ENCODE results near the gene CA12.
"Not testable (repeated sequence)": the region's sequence is repeated elsewhere in the genome, so short reads cannot be mapped to it uniquely, and the experiment has no call there.

CA12 gene

GRCh38 chr15:63381301-63382204 is at the start of gene CA12:
CA12 (minus strand) TSS chr15:63381846; CDS start chr15:63381720, 126 bp downstream.
- no peak for DNase-seq

GRCh38 chr15:63430766-63431451 is 49.3 kb upstream of the CA12 start:
- no peak for DNase-seq

DNA sequence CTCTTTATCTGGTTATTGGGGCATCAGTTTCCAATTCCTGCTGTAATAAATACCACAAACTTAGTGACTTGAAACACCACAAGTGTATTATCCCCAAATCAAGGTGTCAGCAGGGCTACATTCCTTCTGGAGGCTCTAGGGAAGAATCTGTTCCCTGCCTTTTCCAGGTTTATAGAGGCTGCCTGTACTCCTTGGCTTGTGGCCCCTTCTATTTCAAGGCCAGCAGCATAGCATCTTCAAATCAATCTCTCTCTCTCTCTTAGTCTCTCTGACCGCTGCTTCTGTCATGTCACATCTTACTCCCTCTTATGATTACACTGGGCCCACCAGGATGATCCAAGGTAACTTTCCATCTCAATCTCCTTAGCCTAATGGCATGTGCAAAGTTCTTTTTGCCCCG is 44.9 kb upstream of the CA12 start:
- no peak for DNase-seq

DNA sequence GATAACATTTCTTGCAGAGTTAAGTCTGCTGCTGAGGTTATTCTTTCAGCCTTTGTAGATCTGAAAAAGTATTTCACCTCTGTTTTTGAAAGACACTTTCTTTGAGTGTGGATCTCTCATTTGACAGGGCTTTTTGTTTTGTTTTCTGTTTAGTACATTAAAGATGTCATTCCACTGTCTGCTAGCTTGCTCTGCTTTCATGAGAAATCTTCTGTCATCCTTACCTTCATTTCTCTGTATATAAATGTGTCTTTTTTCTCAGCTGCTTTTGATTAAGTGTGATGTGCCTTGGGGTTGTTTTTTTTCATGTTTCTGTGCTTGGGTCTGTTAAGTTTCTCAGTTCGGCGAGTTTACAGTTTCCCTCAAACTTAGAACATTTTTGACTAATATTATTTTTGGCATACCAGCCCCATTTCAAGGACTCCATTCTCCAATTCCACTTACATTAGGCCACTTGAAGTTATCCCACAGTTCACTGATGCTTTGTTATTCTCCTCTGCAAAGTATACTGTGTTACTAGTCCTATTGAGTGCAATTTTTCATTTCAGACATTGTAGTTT is 43.9 kb upstream of the CA12 start:
- DNase-seq = no peak

DNA sequence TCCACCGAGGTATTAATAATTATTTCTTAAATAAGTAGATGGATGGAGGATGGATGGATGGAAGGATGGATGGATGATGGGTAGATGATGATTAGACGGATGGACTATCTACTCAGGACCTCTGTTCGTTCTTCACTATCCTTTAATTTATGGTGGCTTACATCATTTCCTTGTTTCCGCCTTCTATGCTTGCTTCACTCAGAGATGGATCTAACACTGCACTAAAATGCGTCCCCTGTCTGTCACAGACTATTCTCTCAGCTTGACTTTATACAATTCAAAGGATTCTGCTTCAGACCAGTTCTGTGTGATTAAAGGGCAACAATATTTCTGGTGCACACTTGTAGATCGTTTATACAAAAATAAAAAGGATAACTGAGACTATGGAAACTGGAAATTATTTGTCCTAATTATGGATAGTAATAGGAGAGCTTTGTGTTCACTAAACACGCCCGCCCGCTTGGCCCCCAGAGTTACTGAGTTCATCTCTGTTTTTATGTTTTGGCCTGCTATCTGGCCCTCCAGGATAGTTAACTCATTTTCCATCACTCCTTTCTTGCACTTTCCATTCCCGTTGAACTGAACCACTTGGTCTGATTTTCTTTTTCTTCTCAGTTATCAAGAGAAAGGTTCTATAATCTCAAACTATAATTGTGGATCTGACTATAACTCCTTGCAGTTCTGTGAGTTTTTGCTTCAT is 41.4 kb upstream of the CA12 start:
- no peak for DNase-seq

DNA sequence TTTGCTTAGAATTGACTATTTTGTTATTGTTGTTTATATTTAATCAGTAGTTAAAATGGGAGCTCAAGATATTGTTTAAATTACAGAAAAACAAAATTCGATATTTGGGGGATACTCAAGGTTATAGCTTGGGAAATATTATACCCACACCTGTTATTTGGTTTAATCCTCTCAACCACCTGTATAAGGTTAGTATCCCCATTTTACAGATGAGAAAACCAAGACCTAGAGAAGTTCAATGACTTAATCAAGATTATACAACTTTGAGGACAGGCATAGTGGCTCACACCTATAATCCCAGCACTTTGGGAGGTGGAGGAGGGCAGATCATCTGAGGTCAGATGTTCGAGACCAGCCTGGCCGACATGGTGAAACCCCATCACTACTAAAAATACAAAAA is 39.8 kb upstream of the CA12 start:
- DNase-seq = no peak

DNA sequence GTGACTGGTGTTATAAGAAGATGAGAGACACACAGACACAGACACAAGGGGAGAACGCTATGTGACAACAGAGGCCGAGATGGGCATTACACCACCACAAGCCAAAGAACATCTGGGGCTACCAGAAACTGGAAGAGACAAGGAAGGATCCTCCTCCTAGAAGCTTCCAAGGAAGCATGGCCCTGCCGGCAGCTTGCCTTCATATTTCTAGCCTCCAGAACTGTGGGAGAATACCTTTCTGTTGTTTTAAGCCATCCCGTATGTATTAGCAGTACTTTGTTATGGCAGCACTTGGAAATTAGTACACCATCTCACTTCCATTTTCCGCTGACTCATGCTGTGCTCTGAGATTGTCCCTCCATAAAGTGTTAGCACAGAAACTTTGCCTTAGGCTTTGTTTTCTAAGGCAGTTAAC is 38.7 kb upstream of the CA12 start:
- peak in 1 of 2 donors; percentile 27 for DNase-seq

- DNase-seq = no peak
Measured at GRCh38 chr15:63418811-63419210, 37.2 kb upstream of the CA12 start.

DNA sequence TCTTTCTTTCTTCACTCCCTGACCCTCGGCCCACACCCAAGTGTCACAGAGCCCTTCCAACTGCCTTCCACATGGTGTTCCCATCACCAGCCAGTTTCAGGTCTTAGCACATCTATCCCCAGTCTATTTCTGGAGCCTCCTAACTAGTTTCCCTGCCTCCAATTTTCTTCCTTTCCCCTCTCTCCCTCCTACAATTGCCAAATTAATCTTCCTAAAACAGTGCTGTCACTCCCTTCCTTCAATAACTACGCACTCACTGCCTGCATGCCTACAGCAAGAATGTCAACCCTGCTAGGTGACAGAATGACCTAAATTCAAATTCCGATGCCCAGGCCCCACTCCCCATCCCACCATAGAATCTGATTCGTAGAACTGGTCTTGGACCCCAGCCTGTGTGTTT is 36.1 kb upstream of the CA12 start:
- no peak for DNase-seq

GRCh38 chr15:63417274-63417673 is 35.6 kb upstream of the CA12 start:
- not testable (repeated sequence) for DNase-seq

GRCh38 chr15:63414474-63415120 is 33.0 kb upstream of the CA12 start:
- no peak for DNase-seq

DNA sequence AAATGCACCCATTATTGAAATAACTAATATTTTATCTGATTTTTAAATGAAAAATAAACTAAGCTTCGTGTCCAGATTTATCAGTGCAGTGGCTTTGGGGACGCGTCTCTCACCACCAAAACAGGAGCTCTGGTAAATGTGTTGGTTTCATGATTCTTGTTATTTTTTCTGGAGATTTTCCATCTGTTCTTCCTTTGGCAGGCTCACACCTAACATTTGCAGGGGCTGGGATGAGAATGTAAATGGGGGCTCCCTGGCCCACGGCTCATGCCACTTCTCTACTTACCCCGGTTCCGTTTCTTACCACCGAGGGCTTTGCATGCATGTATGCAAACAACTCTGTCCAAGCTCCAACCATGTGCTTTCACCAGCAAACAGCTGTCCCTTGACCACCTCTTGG is 30.9 kb upstream of the CA12 start:
- no peak for DNase-seq

GRCh38 chr15:63411866-63412265 is 30.2 kb upstream of the CA12 start:
- no peak for DNase-seq

DNA sequence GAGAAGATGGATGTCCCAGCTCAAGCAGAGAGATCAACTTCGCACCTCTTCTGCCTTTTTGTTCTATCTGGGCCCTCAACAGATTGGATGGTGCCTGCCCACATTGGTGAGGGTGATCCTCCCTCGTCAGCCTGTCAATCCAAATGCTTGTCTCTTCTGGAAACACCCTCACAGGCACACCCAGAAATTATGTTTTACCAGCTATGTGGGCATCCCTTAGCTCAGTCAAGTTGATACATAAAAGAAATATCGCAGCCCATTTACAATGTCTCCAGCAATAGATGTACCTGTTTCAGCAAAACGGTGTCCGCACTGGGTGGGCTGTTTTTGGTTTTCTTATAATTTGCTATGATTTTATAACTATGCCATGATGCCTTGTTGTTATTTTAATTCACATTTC is 27.5 kb upstream of the CA12 start:
- no peak for DNase-seq

- DNase-seq = no peak
Measured at GRCh38 chr15:63408524-63408923, 26.9 kb upstream of the CA12 start.

DNA sequence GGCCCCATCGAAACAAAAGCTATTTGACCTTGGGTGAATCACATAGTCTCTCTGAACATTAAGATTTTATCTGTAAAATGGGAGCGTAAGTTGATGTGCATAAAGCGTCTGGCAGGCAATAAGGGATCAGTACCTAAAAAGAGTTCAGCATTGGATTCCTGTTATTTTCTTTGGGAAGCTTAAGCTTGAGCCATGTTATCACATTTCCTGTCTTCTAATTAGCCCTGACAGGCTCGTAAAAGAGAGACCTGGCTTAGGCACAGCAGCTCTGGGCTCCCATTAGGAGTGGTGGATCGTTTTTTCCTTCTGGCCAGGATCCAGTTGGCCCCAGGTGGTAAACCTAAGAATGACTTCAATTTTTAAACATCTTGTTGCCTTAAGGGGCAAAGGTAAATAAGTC is 26.0 kb upstream of the CA12 start:
- no peak for DNase-seq

DNA sequence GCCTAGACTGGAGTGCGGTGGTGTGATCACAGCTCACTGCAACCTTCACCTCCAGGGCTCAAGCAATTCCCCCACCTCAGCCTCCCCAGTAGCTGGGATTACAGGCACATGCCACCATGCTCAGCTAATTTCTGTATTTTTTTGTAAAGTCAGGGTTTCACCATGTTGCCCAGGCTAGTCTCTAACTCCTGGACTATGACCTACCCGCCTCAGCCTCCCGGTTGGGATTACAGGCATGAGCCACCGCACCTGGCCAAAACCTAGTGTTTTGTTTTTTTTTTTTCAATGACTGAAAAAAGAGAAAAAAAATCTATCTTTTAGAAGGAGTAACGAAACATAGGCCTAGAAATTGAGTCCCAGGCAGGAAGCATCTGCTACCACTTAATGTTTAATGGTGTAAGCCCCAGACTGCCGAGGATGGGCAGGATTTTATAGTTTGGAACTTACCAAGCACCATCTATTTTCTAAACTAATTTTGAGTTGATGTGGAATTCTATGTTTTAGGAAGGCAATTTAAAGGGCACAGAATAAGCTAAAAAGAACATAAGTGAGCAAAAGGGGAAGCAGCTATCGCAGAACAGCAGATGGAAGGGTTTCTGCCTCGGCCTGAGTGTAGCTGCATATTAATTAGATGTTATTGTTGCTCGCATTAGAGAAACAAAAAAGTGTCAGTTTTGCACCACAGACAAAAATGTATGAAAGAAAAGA is 24.2 kb upstream of the CA12 start:
- peak in 1 of 2 donors; percentile 75 for DNase-seq

DNA sequence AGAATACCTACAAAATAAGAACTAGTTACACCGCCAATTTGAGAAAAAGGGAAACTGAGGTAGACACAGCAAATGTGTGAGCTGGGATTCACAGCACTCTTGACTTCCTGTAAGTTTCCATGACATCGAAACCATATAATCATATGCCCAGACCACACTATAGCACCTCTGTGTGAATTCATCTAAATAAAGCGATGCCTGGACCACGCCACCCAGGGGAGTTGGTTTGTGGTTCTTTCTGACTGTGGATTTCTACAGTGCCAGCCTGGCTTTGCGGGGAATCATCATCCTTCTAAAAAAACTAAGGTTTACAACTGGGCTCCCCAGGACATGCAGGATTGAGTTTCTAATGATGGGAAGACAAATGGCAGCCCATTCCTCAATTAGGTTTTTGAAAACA is 23.5 kb upstream of the CA12 start:
- DNase-seq = no peak

- DNase-seq = no peak
Measured at GRCh38 chr15:63403254-63403945, 21.8 kb upstream of the CA12 start.

DNA sequence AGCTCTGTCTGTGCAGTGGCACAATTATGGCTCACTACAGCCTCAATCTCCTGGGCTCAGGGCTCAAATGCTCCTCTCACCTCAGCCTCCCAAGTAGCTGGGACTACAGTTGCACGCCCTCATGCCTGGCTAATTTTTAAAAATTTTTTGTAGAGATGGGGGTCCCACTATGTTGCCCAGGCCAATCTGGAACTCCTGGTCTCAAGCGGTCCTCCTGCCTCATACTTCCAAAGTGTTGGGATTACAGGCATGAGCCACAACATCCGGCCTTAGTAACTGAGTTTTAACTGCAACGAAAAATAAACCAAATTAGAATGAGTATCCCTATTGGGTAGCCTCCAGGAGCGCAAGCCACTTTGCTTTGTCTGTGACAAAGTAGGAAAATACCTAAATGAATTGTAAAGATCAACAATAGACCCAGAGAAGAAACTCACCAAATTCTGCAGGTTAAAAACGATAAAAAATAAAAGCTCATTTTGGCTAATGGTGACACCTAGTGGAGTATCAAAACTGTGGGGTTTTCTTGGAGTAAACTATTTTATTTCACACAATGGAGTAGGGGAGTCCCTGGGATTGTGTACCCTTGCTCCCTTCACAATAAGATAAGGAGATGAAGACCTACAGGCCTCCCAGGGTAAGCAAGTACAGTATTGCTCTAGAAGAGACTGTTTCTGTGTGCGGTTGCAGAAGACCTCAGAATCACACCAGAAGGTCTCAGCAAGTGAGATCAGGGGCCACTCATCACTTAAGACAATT is 21.0 kb upstream of the CA12 start:
- DNase-seq = peak in 1 of 2 donors; percentile 46
